ENCODE results near the gene ZFYVE1. TPM values are rescaled to one million over a fixed set of nuclear protein-coding genes. Genes with fewer than 3 reads are reported as not detected.

The ZFYVE1 gene
- total RNA-seq, 4 donors from 2014 or later, result 9.7 to 17.6 (median 14.0) TPM

DNA sequence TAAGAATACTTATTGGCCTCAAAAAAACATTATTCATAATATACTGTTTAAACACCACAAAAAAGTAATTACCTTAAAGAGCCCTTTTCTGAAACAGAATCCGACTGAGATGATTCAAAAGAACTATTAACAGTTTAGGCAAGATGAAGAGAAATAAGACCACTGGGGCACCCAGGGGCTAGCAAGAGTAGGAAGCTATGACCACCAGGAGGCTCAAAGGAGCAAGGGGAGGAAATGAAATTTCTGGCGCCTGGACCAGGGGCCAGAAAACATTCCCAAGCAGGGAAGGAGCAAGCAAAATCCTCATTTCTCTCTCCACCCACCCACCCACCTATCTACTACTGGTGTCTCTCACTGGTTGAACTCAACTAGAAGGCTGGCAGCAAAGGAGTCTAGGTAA, 106.9 kb downstream of the ZFYVE1 start:
- no peaks in the 10 kb centered on the region for H3K36me3 ChIP-seq
- intact Hi-C loops (cut with DNase I), result no loop called here
- no peak for TF ChIP-seq CTCF (IDR thresholded peaks at IDR 0.05)
- no peak for TF ChIP-seq POLR2A (IDR thresholded peaks at IDR 0.05)
- peaks cover 0 to 15% (median 0%) of the 10 kb centered on the region in 4 donors for H3K27me3 ChIP-seq
- 57 to 70% methylated on average over 2 of the region's 2 CpGs for WGBS, 2 donors
- H3K4me1 ChIP-seq, result no peaks in the 10 kb centered on the region
- H3K4me3 ChIP-seq, result no peak overlapping the region
- no peak for DNase-seq
- H3K9me3 ChIP-seq, result no peaks in the 10 kb centered on the region
- no peak overlapping the region for H3K27ac ChIP-seq

Small RNAs within 50 kb of the gene (small RNA-seq; reads per million reads assigned to genes)
- gene RN7SL586P, result 0 reads per million in 4 donors

Other genes with a start within 250 kb of the ZFYVE1 start
- gene DPF3, start 133.0 kb downstream of the ZFYVE1 start, total RNA-seq, result 1 to 10 TPM in 1 of 4 donors, under 1 TPM in 2, not detected in 1; under 0.01 to 2.7 (median 0.61) TPM
- 10 to 100 TPM in 3 of 4 donors, 1 to 10 TPM in 1; 7.0 to 29.0 (median 14.0) TPM for gene DCAF4, start 100.6 kb downstream of the ZFYVE1 start, total RNA-seq
- gene RBM25, start 31.4 kb upstream of the ZFYVE1 start, total RNA-seq, result 10 to 100 TPM; 22.3 to 58.2 (median 34.2) TPM
- gene PSEN1, start 109.4 kb upstream of the ZFYVE1 start, total RNA-seq, result 10 to 100 TPM; 34.6 to 49.8 (median 41.5) TPM
- gene PAPLN, start 210.4 kb upstream of the ZFYVE1 start, total RNA-seq, result 10 to 100 TPM in 1 of 4 donors, 1 to 10 TPM in 3; 2.2 to 12.6 (median 5.4) TPM